Neural cell (in vitro differentiated cells): ENCODE results near the gene LPP.

Experiments
- EP300 ChIP-seq: fragments of 450-650 bp; conservative IDR thresholded peaks from 2 replicates; pipeline ENCODE4 v1.6.1; 2014; ENCODE audit warnings: antibody characterized with exemption, mild to moderate bottlenecking, moderate library complexity; ENCODE audit not compliant: poor library complexity, severe bottlenecking
- EZH2 ChIP-seq: fragments of 200-600, 300-800 bp; shearing (Covaris generic), sonication (generic); IDR thresholded peaks from 2 replicates; pipeline ENCODE4 v1.6.1; 2014; ENCODE audit warnings: antibody characterized with exemption, low read length, borderline replicate concordance, mild to moderate bottlenecking; ENCODE audit not compliant: insufficient read depth, poor library complexity, severe bottlenecking
- MXI1 ChIP-seq: fragments of 450-650 bp; conservative IDR thresholded peaks from 2 replicates; pipeline ENCODE4 v1.6.1; 2014; ENCODE audit warnings: antibody characterized with exemption, mild to moderate bottlenecking; ENCODE audit not compliant: poor library complexity, severe bottlenecking
- POLR2AphosphoS5 ChIP-seq: IDR thresholded peaks from 2 replicates; pipeline ENCODE4 v1.6.1; 2012
- RAD21 ChIP-seq: fragments of 450-650 bp; conservative IDR thresholded peaks from 2 replicates; pipeline ENCODE4 v1.6.1; 2014; ENCODE audit warnings: antibody characterized with exemption, mild to moderate bottlenecking, moderate library complexity
- SMC3 ChIP-seq: fragments of 450-650 bp; conservative IDR thresholded peaks from 2 replicates; pipeline ENCODE4 v1.6.1; 2014; ENCODE audit warnings: antibody characterized with exemption, mild to moderate bottlenecking, moderate library complexity; ENCODE audit not compliant: poor library complexity
- TAF1 ChIP-seq: IDR thresholded peaks from 2 replicates; pipeline ENCODE4 v1.6.1; 2012; ENCODE audit warnings: low read depth
- TF ChIP-seq, protein P1 (sequence below): fragments of 450-650 bp; IDR thresholded peaks from 2 replicates; pipeline ENCODE4 v1.5.1; 2014; ENCODE audit warnings: antibody characterized with exemption, mild to moderate bottlenecking, moderate library complexity; ENCODE audit not compliant: poor library complexity, severe bottlenecking
- TF ChIP-seq, protein P2 (sequence below): IDR thresholded peaks from 2 replicates; pipeline ENCODE4 v1.6.1; 2012; ENCODE audit warnings: borderline replicate concordance

DNA sequence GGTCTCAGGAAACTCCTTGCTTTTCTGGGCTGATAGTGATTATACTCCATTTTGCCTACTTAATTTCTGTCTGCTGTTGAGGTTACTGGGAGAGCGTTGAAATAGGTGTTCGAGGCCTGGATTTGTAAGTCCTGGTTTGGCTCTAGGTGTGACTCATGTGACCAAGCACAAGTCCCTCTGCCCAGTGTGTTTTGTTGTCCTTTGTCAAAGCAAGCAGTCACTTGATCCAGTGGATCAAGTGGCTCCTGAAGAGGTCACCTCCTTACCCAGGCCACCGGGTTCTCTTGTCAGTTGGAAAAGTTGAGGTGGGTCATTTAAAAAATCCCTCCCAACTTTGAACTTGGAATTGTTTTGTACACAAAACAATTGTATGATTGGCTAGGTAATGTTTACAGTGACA, 70.0 kb downstream of the LPP start:
- TF ChIP-seq, protein P1, sequence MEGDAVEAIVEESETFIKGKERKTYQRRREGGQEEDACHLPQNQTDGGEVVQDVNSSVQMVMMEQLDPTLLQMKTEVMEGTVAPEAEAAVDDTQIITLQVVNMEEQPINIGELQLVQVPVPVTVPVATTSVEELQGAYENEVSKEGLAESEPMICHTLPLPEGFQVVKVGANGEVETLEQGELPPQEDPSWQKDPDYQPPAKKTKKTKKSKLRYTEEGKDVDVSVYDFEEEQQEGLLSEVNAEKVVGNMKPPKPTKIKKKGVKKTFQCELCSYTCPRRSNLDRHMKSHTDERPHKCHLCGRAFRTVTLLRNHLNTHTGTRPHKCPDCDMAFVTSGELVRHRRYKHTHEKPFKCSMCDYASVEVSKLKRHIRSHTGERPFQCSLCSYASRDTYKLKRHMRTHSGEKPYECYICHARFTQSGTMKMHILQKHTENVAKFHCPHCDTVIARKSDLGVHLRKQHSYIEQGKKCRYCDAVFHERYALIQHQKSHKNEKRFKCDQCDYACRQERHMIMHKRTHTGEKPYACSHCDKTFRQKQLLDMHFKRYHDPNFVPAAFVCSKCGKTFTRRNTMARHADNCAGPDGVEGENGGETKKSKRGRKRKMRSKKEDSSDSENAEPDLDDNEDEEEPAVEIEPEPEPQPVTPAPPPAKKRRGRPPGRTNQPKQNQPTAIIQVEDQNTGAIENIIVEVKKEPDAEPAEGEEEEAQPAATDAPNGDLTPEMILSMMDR = no peak
- TF ChIP-seq MXI1 (no peak), RAD21 (no peak), TAF1 (no peak), EZH2 (no peak), SMC3 (no peak), EP300 (no peak), POLR2AphosphoS5 (no peak)
- TF ChIP-seq, protein P2, sequence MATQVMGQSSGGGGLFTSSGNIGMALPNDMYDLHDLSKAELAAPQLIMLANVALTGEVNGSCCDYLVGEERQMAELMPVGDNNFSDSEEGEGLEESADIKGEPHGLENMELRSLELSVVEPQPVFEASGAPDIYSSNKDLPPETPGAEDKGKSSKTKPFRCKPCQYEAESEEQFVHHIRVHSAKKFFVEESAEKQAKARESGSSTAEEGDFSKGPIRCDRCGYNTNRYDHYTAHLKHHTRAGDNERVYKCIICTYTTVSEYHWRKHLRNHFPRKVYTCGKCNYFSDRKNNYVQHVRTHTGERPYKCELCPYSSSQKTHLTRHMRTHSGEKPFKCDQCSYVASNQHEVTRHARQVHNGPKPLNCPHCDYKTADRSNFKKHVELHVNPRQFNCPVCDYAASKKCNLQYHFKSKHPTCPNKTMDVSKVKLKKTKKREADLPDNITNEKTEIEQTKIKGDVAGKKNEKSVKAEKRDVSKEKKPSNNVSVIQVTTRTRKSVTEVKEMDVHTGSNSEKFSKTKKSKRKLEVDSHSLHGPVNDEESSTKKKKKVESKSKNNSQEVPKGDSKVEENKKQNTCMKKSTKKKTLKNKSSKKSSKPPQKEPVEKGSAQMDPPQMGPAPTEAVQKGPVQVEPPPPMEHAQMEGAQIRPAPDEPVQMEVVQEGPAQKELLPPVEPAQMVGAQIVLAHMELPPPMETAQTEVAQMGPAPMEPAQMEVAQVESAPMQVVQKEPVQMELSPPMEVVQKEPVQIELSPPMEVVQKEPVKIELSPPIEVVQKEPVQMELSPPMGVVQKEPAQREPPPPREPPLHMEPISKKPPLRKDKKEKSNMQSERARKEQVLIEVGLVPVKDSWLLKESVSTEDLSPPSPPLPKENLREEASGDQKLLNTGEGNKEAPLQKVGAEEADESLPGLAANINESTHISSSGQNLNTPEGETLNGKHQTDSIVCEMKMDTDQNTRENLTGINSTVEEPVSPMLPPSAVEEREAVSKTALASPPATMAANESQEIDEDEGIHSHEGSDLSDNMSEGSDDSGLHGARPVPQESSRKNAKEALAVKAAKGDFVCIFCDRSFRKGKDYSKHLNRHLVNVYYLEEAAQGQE = no peak
